HepG2 (cell line): Measurements from ENCODE around the gene TTC9. TPM values are rescaled to one million over a fixed set of nuclear protein-coding genes. Genes with fewer than 3 reads are reported as not detected.

Experiments
- ATAC-seq: fragments of 200-7000 bp; cut with Tn5 transposase; 3 replicates; pipeline ENCODE4 v1.9.1; 2020; ENCODE audit warnings: mild to moderate bottlenecking, moderate library complexity
- BruUV-seq: library from RNA; stranded (reverse); fragments of 400-500 nt; replicated peaks from 2 replicates; lab custom pipeline; 2021; lab: Mats Ljungman, UMichigan
- CTCF ChIA-PET: fragments of 300-600 bp; formaldehyde crosslinking; extraction: SDS; loops from one replicate; lab custom pipeline; 2021; ENCODE audit warnings: low total read pairs, inconsistent platforms, low intra/inter-chr PET ratio; lab: Yijun Ruan, JAX
- POLR2A ChIA-PET: fragments of 350-600 bp; sonication (Branson Sonifier 250); formaldehyde crosslinking; loops from one replicate; lab custom pipeline; 2020; ENCODE audit warnings: antibody characterized with exemption, inconsistent platforms; lab: Yijun Ruan, JAX
- DNase-seq: peaks from one replicate; pipeline ENCODE4 v3.0.0-alpha.2; 2015; ENCODE audit warnings: low spot score
- FAIRE-seq: peaks from 3 replicates; lab custom pipeline; 2011; peaks lifted over from hg19 to GRCh38; lab: Jason Lieb, UNC
- H2AFZ ChIP-seq: one replicate; pipeline ENCODE4 v1.6.1; 2011; ENCODE audit warnings: low read length, inconsistent platforms
- H3K27ac ChIP-seq: fragments of 300-600 bp; 3 replicates; pipeline ENCODE4 v1.8.0; 2011; ENCODE audit warnings: mixed run types, mild to moderate bottlenecking, mixed read lengths, low read length, inconsistent platforms; ENCODE audit not compliant: insufficient read depth; ENCODE audit errors: extremely low read length
- H3K27me3 ChIP-seq, 2 experiments: fragments of 200-600 bp in 1 of 2; 2 replicates in 1 of 2; 3 replicates in 1 of 2; pipeline versions ENCODE4 v1.6.0 to v1.8.0; 2011; ENCODE audit warnings: low read length in 2 of 2, mild to moderate bottlenecking in 2 of 2, moderate library complexity in 2 of 2, inconsistent platforms in 1 of 2; ENCODE audit not compliant: insufficient read depth in 2 of 2, control insufficient read depth in 1 of 2
- H3K36me3 ChIP-seq, 2 experiments: fragments of 200-600 bp in 1 of 2; replicated peaks in 1 of 2; 2 replicates in 1 of 2; 3 replicates in 1 of 2; pipeline versions ENCODE4 v1.5.1 to v1.8.0; 2011; ENCODE audit warnings: low read length in 2 of 2, inconsistent platforms in 1 of 2; ENCODE audit not compliant: insufficient read depth in 2 of 2, control insufficient read depth in 1 of 2
- H3K4me1 ChIP-seq: 2 replicates; pipeline ENCODE4 v1.5.1; 2012; ENCODE audit warnings: low read length, inconsistent platforms; ENCODE audit not compliant: insufficient read depth
- H3K4me2 ChIP-seq: 2 replicates; pipeline ENCODE4 v1.6.0; 2011; ENCODE audit warnings: low read depth, low read length, inconsistent platforms
- H3K4me3 ChIP-seq, 3 experiments: fragments of 200-600 bp in 1 of 3; sonication (generic), shearing (Covaris generic) in 1 of 3; replicated peaks in 1 of 3; 2 replicates each; pipeline ENCODE4 v1.5.1; 2011 to 2016; ENCODE audit warnings: low read length in 3 of 3, inconsistent platforms in 2 of 3, low read depth in 2 of 3, mild to moderate bottlenecking in 2 of 3, control low read depth in 1 of 3, mixed read lengths in 1 of 3; ENCODE audit not compliant: insufficient read depth in 1 of 3
- H3K79me2 ChIP-seq: one replicate; pipeline ENCODE4 v1.6.1; 2011; ENCODE audit warnings: low read length, inconsistent platforms; ENCODE audit not compliant: insufficient read depth
- H3K9ac ChIP-seq: 2 replicates; pipeline ENCODE4 v1.6.0; 2011; ENCODE audit warnings: mild to moderate bottlenecking, low read depth, low read length, inconsistent platforms; ENCODE audit not compliant: insufficient read depth
- H3K9me3 ChIP-seq: 2 replicates; pipeline ENCODE4 v1.5.1; 2012; ENCODE audit warnings: mild to moderate bottlenecking, low read length
- H4K20me1 ChIP-seq: 2 replicates; pipeline ENCODE4 v1.6.0; 2011; ENCODE audit warnings: inconsistent platforms, mild to moderate bottlenecking, low read length, moderate library complexity; ENCODE audit not compliant: insufficient read depth
- ELF3 ChIP-seq: IDR thresholded peaks from 2 replicates; pipeline ENCODE4 v1.6.1; 2016; ENCODE audit warnings: missing genetic modification reagents, missing compliant biosample characterization
- EP300 ChIP-seq, 3 experiments: sonication (generic) in 1 of 3; formaldehyde crosslinking in 1 of 3; IDR thresholded peaks; 2 replicates each; pipeline versions ENCODE4 v1.5.1 to v1.6.1; 2011 to 2020; ENCODE audit warnings: low read depth in 2 of 3, low read length in 2 of 3, borderline replicate concordance in 1 of 3, improper control_type of control experiment in 1 of 3, mild to moderate bottlenecking in 1 of 3, missing genetic modification reagents in 1 of 3, moderate library complexity in 1 of 3
- FOSL2 ChIP-seq: sonication (generic); formaldehyde crosslinking; IDR thresholded peaks from 2 replicates; pipeline ENCODE4 v1.4.0; 2020; ENCODE audit warnings: missing genetic modification reagents
- HOXD1 ChIP-seq: sonication (generic); formaldehyde crosslinking; IDR thresholded peaks from 2 replicates; pipeline ENCODE4 v1.5.0; 2020; ENCODE audit warnings: missing genetic modification reagents
- IRF2 ChIP-seq: IDR thresholded peaks from 2 replicates; pipeline ENCODE4 v1.6.1; 2018; ENCODE audit warnings: missing genetic modification reagents, missing compliant biosample characterization
- NFE2L2 ChIP-seq: fragments of 150-350 bp; IDR thresholded peaks from 2 replicates; pipeline ENCODE4 v1.6.1; 2014; ENCODE audit warnings: low read length
- PHF20 ChIP-seq: sonication (generic); formaldehyde crosslinking; IDR thresholded peaks from 2 replicates; pipeline ENCODE4 v1.5.0; 2020; ENCODE audit warnings: mild to moderate bottlenecking, missing genetic modification reagents
- SOX13 ChIP-seq, 3 experiments: fragments of 450-650 bp in 1 of 3; sonication (generic) in 1 of 3; formaldehyde crosslinking in 1 of 3; IDR thresholded peaks in 2 of 3; conservative IDR thresholded peaks in 1 of 3; 2 replicates each; pipeline versions ENCODE4 v1.5.0 to v1.6.1; 2016 to 2020; ENCODE audit warnings: antibody characterized with exemption in 1 of 3, mild to moderate bottlenecking in 1 of 3, missing compliant biosample characterization in 1 of 3, missing genetic modification reagents in 1 of 3, moderate library complexity in 1 of 3
- SOX5 ChIP-seq: IDR thresholded peaks from 2 replicates; pipeline ENCODE4 v1.6.1; 2016; ENCODE audit warnings: borderline replicate concordance
- TBX2 ChIP-seq: sonication (generic); formaldehyde crosslinking; IDR thresholded peaks from 2 replicates; pipeline ENCODE4 v1.5.0; 2020; ENCODE audit warnings: missing genetic modification reagents, mild to moderate bottlenecking, borderline replicate concordance
- ZNF562 ChIP-seq: sonication (generic); formaldehyde crosslinking; IDR thresholded peaks from 2 replicates; pipeline ENCODE4 v1.8.0; 2022; ENCODE audit warnings: missing genetic modification reagents, borderline replicate concordance
- ZNF841 ChIP-seq: sonication (generic); formaldehyde crosslinking; IDR thresholded peaks from 2 replicates; pipeline ENCODE4 v1.8.1; 2023; ENCODE audit warnings: missing genetic modification reagents, borderline replicate concordance
- ZSCAN31 ChIP-seq: sonication (generic); formaldehyde crosslinking; IDR thresholded peaks from 2 replicates; pipeline ENCODE4 v1.5.0; 2020; ENCODE audit warnings: low read depth, mild to moderate bottlenecking, missing genetic modification reagents
- WGBS: methylation state at CpG from one replicate; pipeline ENCODE4 v1.1.6; 2017; ENCODE audit warnings: low lambda C conversion rate; 5-methylcytosine and 5-hydroxymethylcytosine counted together
- in situ Hi-C: cut with HindIII; loops from 2 replicates; pipeline ENCODE4 v1.10.0; 2017; ENCODE audit warnings: low pct_unique_long_range_greater_than_20kb; ENCODE audit not compliant: extremely low pct_ligation_motif_present
- intact Hi-C: fragments of 100-400 bp; cut with micrococcal nuclease; formaldehyde crosslinking; loops from one replicate; pipeline ENCODE4 v1.10.0; 2022; ENCODE audit not compliant: unreplicated experiment
- polyA plus RNA-seq, 8 experiments: library from polyadenylated mRNA; depleted of rRNA in 3 of 8; stranded (reverse) in 7 of 8; unstranded in 1 of 8; fragments of >200 nt; fragmentation: Illumina TruSeq in 4 of 8; extraction: Trizol in 4 of 8; gene quantifications; 2 replicates each; pipeline versions ENCODE4 v1.2.1 to v1.2.3, GENCODE V29; 2011 to 2016; ENCODE audit warnings: low read depth in 4 of 8, missing spikeins in 1 of 8, mixed read lengths in 1 of 8; ENCODE audit not compliant: insufficient read depth in 1 of 8
- total RNA-seq, 5 experiments: library from RNA; depleted of rRNA; stranded (reverse); fragments of >200 nt; fragmentation: Illumina TruSeq; extraction: Trizol; gene quantifications; 2 replicates each; pipeline ENCODE4 v1.2.3, GENCODE V29; 2016; ENCODE audit warnings: low read depth in 1 of 5

TTC9 gene
- total and polyA plus RNA-seq, 2 of the 13 experiments (the other 11 are each of a cell fraction or from before 2014, with no cell fraction given) = 0.13 to 0.30 TPM

DNA sequence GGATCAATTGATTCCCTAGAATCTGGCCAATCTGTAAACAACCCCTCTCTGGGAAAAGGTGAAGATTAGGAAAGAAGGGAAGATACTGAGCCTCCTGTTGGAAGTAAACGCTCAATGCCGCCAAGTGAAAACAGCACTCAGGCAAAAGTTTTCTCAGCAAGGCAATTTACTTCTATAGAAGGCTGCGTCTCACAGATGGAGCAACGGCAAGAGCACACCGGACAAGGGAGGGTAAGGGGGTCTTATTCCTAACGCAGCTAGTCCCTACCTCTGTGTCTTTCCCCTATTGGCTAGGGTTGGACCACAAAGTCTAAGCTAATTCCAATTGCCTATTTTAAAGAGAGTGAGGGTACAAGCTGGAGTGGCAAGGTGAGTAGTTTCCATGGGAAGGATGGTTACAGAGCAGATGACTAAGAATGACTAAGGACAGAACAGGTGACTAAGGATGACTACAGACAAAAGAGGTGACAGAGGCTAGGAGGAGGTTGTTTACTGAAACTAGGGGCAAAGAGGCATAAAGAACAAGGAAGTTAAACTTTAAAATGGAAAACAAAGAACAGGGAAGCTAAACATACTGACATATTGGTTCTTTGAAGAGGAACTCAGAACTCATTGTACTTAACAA, 5.6 kb upstream of the TTC9 start:
- intact Hi-C loops (no loop called here), in situ Hi-C loops (no loop called here)
- H3K27ac ChIP-seq = no peak overlapping the region
- H3K9me3 ChIP-seq = no peaks in the 10 kb centered on the region; the same call in 1 of the 2 replicates
- H4K20me1 ChIP-seq = no peaks in the 10 kb centered on the region
- DNase-seq (peak; percentile 10), ATAC-seq (no peak), FAIRE-seq (no peak)
- peaks cover 0 to 26% of the 10 kb centered on the region in 2 experiments; a peak in 3 of 5 replicates for H3K27me3 ChIP-seq
- no peak overlapping the region for H3K4me2 ChIP-seq
- 0 out of 2 replicates have a peak, but pooled peaks cover 4% of the 10 kb centered on the region for H3K4me1 ChIP-seq
- WGBS = 99% methylated on average over 6 of the region's 6 CpGs
- no peak overlapping the region for H3K9ac ChIP-seq
- H3K79me2 ChIP-seq = no peaks in the 10 kb centered on the region
- no peak overlapping the region for H3K4me3 ChIP-seq
- CTCF ChIA-PET = no interaction called here
- H2AFZ ChIP-seq = no peak overlapping the region
- POLR2A ChIA-PET = no interaction called here
- TF ChIP-seq NFE2L2 (peak; percentile 28; the same call in 1 of the 2 replicates), SOX13 (IDR thresholded peaks at IDR 0.05) (no peak), SOX13 (CRISPR knock-in tag; conservative IDR thresholded peaks at IDR 0.05 in 1 of 2, IDR thresholded peaks at IDR 0.05 in 1 of 2) (peak in 1 of 2 experiments; percentile 28; a peak in 1 of 4 replicates), ZSCAN31 (CRISPR knock-in tag) (no peak), ZNF562 (CRISPR knock-in tag) (peak; percentile 44; the same call in 1 of the 2 replicates), FOSL2 (CRISPR knock-in tag) (peak; percentile 72), EP300 (IDR thresholded peaks at IDR 0.05; ENCODE audit: low read depth in 2 of 2, low read length in 2 of 2) (peak in 1 of 2 experiments; percentile 45; a peak in 1 of 4 replicates), EP300 (CRISPR knock-in tag; IDR thresholded peaks at IDR 0.05; ENCODE audit: borderline replicate concordance) (no peak), HOXD1 (CRISPR knock-in tag) (no peak), PHF20 (CRISPR knock-in tag) (no peak), TBX2 (CRISPR knock-in tag) (no peak), SOX5 (CRISPR knock-in tag) (0 out of 2 replicates have a peak, but pooled peaks have one; percentile 20), IRF2 (CRISPR knock-in tag) (no peak), ZNF841 (CRISPR knock-in tag) (no peak), ELF3 (CRISPR knock-in tag) (peak; percentile 33; the same call in 1 of the 2 replicates)
- no peaks in the 10 kb centered on the region for H3K36me3 ChIP-seq
- BruUV-seq = no TSS peak
